Kasumi-1 (cell line): Measurements from ENCODE around the gene CDK14.

Source experiments
- DNase-seq, 2 experiments: peaks; one replicate each; lab custom pipeline; 2025; lab: John Stamatoyannopoulos, UW

Gene CDK14

GRCh38 chr7:91019686-91020385 lies 423.7 kb downstream of the CDK14 start:
- DNase-seq = no peak

GRCh38 chr7:91020636-91021385 lies 424.7 kb downstream of the CDK14 start:
- DNase-seq = no peak

GRCh38 chr7:91021956-91022355 lies 425.8 kb downstream of the CDK14 start:
- DNase-seq = no peak

GRCh38 chr7:91025906-91026390 lies 429.8 kb downstream of the CDK14 start:
- DNase-seq = no peak

- no peak for DNase-seq
Measured at GRCh38 chr7:91029688-91030087, 433.6 kb downstream of the CDK14 start.

- DNase-seq = no peak
Measured at GRCh38 chr7:91030680-91031380, 434.7 kb downstream of the CDK14 start.

GRCh38 chr7:91031757-91032156 lies 435.6 kb downstream of the CDK14 start:
- no peak for DNase-seq

- no peak for DNase-seq
Measured at GRCh38 chr7:91033574-91033973, 437.5 kb downstream of the CDK14 start.

GRCh38 chr7:91034459-91035368 lies 438.6 kb downstream of the CDK14 start:
- DNase-seq = peak; percentile 22 to 39

GRCh38 chr7:91039033-91039432 lies 442.9 kb downstream of the CDK14 start:
- DNase-seq = no peak

GRCh38 chr7:91041141-91041540 lies 445.0 kb downstream of the CDK14 start:
- DNase-seq = no peak

GRCh38 chr7:91041901-91042484 lies 445.9 kb downstream of the CDK14 start:
- no peak for DNase-seq

- DNase-seq = no peak
Measured at GRCh38 chr7:91043186-91043585, 447.1 kb downstream of the CDK14 start.

- no peak for DNase-seq
Measured at GRCh38 chr7:91043924-91044645, 448.0 kb downstream of the CDK14 start.

- no peak for DNase-seq
Measured at GRCh38 chr7:91045606-91046005, 449.5 kb downstream of the CDK14 start.

GRCh38 chr7:91046322-91047089 lies 450.4 kb downstream of the CDK14 start:
- DNase-seq = peak in 1 of 2 experiments; percentile 17

- DNase-seq = no peak
Measured at GRCh38 chr7:91047636-91048035, 451.5 kb downstream of the CDK14 start.

GRCh38 chr7:91050677-91051076 lies 454.6 kb downstream of the CDK14 start:
- DNase-seq = no peak

GRCh38 chr7:91051966-91052365 lies 455.8 kb downstream of the CDK14 start:
- no peak for DNase-seq

- no peak for DNase-seq
Measured at GRCh38 chr7:91054374-91054773, 458.3 kb downstream of the CDK14 start.
